BJ (cell line): ENCODE measurements around the gene RC3H2. TPM values are rescaled to one million over a fixed set of nuclear protein-coding genes. Genes with fewer than 3 reads are reported as not detected.

ENCODE experiments used
- CTCF ChIA-PET: fragments of 350-600 bp; formaldehyde crosslinking; extraction: SDS; loops from one replicate; lab custom pipeline; 2021; ENCODE audit warnings: antibody characterized with exemption, inconsistent platforms; lab: Yijun Ruan, JAX
- POLR2A ChIA-PET: fragments of 300-600 bp; sonication (Branson Sonifier 250); formaldehyde crosslinking; extraction: SDS; loops from one replicate; lab custom pipeline; 2021; ENCODE audit warnings: antibody characterized with exemption; lab: Charles Lee
- DNase-seq: peaks from one replicate; pipeline ENCODE4 v3.0.0-alpha.2; 2011; ENCODE audit warnings: low read depth
- H3K27me3 ChIP-seq: 2 replicates; pipeline ENCODE4 v1.6.0; 2011; ENCODE audit warnings: low read length; ENCODE audit not compliant: control insufficient read depth, insufficient read depth
- H3K36me3 ChIP-seq: 2 replicates; pipeline ENCODE4 v1.5.1; 2011; ENCODE audit warnings: low read length; ENCODE audit not compliant: control insufficient read depth, insufficient read depth
- H3K4me3 ChIP-seq: 2 replicates; pipeline ENCODE4 v1.5.1; 2011; ENCODE audit warnings: low read depth, mild to moderate bottlenecking, control low read depth, low read length
- polyA plus RNA-seq: library from polyadenylated mRNA; depleted of rRNA; stranded (reverse); fragments of >200 nt; gene quantifications from 2 replicates; pipeline ENCODE4 v1.2.3, GENCODE V29; 2011
- TF ChIP-seq, protein P1 (sequence below): IDR thresholded peaks from 2 replicates; pipeline ENCODE4 v1.5.1; 2011; ENCODE audit warnings: low read depth, mild to moderate bottlenecking, control low read depth, inconsistent platforms, low read length, moderate library complexity; ENCODE audit not compliant: insufficient read depth

Gene RC3H2
- polyA plus RNA-seq, 1 experiment, result 35.3 TPM

DNA sequence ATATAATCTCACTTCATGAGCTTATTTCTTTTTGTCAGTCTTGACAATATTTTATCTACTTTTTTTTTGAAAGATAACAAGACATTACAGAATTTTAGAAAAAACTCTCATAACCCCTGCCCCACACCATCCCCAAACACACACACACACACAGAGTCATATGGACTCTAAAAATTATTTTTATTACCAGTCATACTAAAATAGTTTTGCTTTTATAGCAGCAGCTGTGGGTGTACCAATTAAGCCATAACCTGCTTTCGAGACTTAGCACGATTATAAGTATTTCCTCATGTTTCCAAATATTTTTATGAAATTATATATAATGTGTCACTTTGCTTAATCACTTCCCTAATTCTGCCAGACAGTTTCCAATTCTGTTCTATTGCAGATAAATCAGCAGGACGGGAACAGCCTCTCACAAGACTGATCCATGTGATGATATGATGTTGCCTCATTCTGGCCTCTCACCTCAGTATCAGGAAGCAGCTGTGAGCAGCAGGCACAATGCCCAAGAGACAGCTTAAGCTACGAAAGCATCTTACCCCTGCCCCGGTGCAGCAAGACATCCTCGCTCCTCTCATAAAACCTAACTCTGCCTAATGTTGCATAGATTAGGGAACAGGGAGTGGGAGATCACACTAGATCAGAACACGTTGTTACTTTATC is 83.7 kb downstream of the RC3H2 start:
- TF ChIP-seq, protein P1, sequence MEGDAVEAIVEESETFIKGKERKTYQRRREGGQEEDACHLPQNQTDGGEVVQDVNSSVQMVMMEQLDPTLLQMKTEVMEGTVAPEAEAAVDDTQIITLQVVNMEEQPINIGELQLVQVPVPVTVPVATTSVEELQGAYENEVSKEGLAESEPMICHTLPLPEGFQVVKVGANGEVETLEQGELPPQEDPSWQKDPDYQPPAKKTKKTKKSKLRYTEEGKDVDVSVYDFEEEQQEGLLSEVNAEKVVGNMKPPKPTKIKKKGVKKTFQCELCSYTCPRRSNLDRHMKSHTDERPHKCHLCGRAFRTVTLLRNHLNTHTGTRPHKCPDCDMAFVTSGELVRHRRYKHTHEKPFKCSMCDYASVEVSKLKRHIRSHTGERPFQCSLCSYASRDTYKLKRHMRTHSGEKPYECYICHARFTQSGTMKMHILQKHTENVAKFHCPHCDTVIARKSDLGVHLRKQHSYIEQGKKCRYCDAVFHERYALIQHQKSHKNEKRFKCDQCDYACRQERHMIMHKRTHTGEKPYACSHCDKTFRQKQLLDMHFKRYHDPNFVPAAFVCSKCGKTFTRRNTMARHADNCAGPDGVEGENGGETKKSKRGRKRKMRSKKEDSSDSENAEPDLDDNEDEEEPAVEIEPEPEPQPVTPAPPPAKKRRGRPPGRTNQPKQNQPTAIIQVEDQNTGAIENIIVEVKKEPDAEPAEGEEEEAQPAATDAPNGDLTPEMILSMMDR, result no peak
- ChIA-PET POLR2A (interaction anchor here (0.8 kb wide), 1 partner anchor 376 kb away, joined by 3 read pairs; no protein-coding TSS in a partner anchor), CTCF (interaction anchor here (1.0 kb wide), 1 partner anchor 13 kb away, joined by 3 read pairs; no protein-coding TSS in a partner anchor)
- Histone ChIP-seq H3K27me3 (no peaks in the 10 kb centered on the region), H3K36me3 (peaks cover 8% of the 10 kb centered on the region), H3K4me3 (no peak overlapping the region)
- DNase-seq, result no peak

DNA sequence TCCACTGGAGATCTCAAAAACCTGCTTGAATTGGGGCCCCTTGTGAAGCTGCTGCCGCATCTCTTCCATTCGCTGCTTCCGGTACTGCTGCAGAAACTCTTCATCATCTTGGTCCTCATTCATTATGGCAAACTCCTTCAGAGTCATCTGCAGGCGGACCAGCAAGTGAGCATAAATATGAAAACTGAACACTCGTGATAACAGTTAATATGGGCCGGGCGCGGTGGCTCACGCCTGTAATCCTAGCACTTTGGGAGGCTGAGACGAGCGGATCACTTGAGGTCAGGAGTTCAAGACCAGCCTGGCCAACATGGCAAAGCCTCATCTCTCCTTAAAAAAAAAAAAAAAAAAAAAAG is 84.7 kb downstream of the RC3H2 start:
- ChIA-PET CTCF (interaction anchor here (1.1 kb wide), 1 partner anchor 356 kb away, joined by 5 read pairs; no protein-coding TSS in a partner anchor), POLR2A (interaction anchor here (0.6 kb wide), 1 partner anchor 304 kb away, joined by 3 read pairs; no protein-coding TSS in a partner anchor)
- no peak overlapping the region for H3K4me3 ChIP-seq
- no peak for DNase-seq
- peaks cover 8% of the 10 kb centered on the region for H3K36me3 ChIP-seq
- TF ChIP-seq, protein P1, result no peak
- no peaks in the 10 kb centered on the region for H3K27me3 ChIP-seq

DNA sequence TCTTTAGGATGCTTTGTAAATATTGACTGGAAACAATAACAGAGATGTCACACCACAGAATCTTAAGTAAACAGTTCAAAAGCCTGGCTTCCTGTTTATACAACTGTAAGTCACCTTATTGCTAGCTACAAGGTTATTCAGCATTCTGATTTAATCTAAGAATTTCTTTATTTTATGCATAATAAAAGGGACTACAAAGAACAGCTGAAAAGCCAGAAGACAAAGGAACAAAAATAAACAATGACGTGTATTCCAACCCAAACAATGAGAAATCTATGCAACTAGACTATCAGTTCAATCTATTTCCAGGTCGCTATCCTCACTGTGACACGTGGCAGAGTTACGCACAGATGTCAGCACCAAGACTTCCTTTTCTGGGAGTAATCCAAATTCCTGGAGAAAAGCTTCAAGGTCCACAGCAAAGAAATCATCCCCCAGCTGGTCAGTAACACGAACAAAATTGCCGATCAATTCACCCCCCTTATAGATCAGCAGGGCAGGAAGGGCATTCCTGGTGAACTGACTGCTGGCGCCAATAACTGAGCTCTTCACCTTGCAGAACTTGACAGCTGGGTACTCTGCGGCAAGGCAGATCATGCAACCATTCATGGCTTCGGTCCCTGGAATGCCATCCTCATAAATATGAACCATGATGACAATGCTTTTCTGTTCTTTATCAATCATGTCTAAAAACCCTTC is 85.2 kb downstream of the RC3H2 start:
- TF ChIP-seq, protein P1, result no peak
- Histone ChIP-seq H3K4me3 (no peak overlapping the region), H3K36me3 (peaks cover 8% of the 10 kb centered on the region), H3K27me3 (no peaks in the 10 kb centered on the region)
- no peak for DNase-seq
- CTCF ChIA-PET, result interaction anchor here (0.9 to 1.1 kb wide), 2 partner anchors 354 to 356 kb away, joined by 3 to 5 read pairs; no protein-coding TSS in a partner anchor
- POLR2A ChIA-PET, result interaction anchor here (0.6 kb wide), 1 partner anchor 304 kb away, joined by 3 read pairs; no protein-coding TSS in a partner anchor

DNA sequence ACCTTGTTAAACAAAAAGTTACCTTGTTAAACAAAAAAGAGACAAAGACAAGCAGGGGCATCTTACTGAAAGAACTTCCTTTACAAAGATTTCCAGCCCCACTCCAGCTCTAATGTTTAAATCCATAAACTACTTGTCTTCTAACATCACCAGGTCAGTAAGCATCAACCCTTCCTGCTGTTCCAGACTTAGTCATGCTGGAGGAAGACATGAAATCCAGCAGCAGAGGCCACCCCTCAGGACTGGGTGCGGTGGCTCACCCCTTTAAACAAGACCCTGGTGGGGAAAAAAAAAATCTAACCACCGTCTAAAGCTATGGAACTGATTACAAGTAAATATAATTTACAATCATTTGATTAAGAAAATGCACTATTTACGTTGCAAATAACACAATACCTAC is 85.8 kb downstream of the RC3H2 start:
- no peaks in the 10 kb centered on the region for H3K27me3 ChIP-seq
- TF ChIP-seq, protein P1, result no peak
- H3K4me3 ChIP-seq, result no peak overlapping the region
- ChIA-PET CTCF (interaction anchor here (0.9 to 1.1 kb wide), 2 partner anchors 354 to 355 kb away, joined by 3 to 5 read pairs; no protein-coding TSS in a partner anchor), POLR2A (no interaction called here)
- peaks cover 8% of the 10 kb centered on the region for H3K36me3 ChIP-seq
- no peak for DNase-seq

DNA sequence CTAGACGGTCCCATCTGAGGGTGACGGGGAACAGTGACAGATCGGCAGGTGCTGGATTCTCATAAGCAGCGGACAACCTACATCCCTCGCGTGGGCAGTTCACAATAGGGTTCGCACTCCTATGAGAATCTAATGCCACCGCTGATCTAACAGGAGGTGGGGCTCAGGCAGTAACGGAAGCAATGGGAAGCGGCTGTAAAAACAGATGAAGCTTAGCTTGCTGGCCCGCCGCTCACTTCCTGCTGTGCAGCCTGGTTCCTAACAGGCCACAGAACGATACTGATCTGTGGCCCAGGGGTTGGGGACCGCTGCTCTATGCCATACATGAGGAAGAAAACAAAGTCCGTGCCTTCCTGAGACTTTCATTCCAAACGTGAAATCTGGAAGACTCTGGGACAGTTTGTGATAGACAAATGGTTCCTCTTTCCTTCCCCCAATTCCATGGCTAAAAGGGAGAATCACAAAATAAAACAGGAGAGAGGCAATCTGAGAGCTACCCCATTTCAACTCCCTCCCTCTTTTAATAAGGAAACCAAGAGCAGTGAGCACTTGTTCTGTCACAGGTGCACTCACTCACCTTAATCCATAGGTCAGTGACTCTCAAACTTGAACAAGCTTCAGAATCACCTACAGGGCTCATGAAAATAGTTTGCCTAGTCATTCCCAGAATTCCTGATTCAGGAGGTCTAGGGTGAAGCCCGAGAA is 88.8 kb downstream of the RC3H2 start:
- POLR2A ChIA-PET, result no interaction called here
- DNase-seq, result no peak
- CTCF ChIA-PET, result interaction anchor here (1.7 kb wide), 1 partner anchor 351 kb away, joined by 6 read pairs; no protein-coding TSS in a partner anchor
- H3K36me3 ChIP-seq, result peaks cover 3% of the 10 kb centered on the region
- TF ChIP-seq, protein P1, result no peak
- H3K4me3 ChIP-seq, result no peak overlapping the region
- no peaks in the 10 kb centered on the region for H3K27me3 ChIP-seq
